HEK293T (cell line): Measurements from ENCODE around the gene ZMAT5.

Source experiments
- CTCF ChIA-PET: fragments of 350-600 bp; formaldehyde crosslinking; extraction: SDS; loops from one replicate; lab custom pipeline; 2021; ENCODE audit warnings: antibody characterized with exemption, inconsistent platforms; lab: Yijun Ruan, JAX
- POLR2A ChIA-PET: fragments of 350-600 bp; formaldehyde crosslinking; extraction: SDS; loops from one replicate; lab custom pipeline; 2020; ENCODE audit warnings: antibody characterized with exemption, inconsistent platforms; lab: Yijun Ruan, JAX
- DNase-seq: peaks from one replicate; pipeline ENCODE4 v3.0.0; 2012; ENCODE audit warnings: mixed read lengths; ENCODE audit errors: extremely low spot score
- ARNT ChIP-seq: fragments of 450-650 bp; IDR thresholded peaks from 2 replicates; pipeline ENCODE4 v1.6.1; 2017; ENCODE audit warnings: mild to moderate bottlenecking
- BHLHE40 ChIP-seq: fragments of 450-650 bp; IDR thresholded peaks from 2 replicates; pipeline ENCODE4 v1.6.1; 2016; ENCODE audit warnings: mild to moderate bottlenecking, moderate library complexity, borderline replicate concordance
- CTBP1 ChIP-seq: fragments of 450-650 bp; IDR thresholded peaks from 2 replicates; pipeline ENCODE4 v1.6.1; 2016; ENCODE audit warnings: borderline replicate concordance
- ELF4 ChIP-seq: fragments of 450-650 bp; IDR thresholded peaks from 2 replicates; pipeline ENCODE4 v1.6.1; 2017; ENCODE audit warnings: antibody characterized with exemption
- FOXA1 ChIP-seq: fragments of 450-650 bp; IDR thresholded peaks from 2 replicates; pipeline ENCODE4 v1.6.1; 2016; ENCODE audit warnings: mild to moderate bottlenecking
- FOXK2 ChIP-seq: fragments of 450-650 bp; IDR thresholded peaks from 2 replicates; pipeline ENCODE4 v1.6.1; 2016; ENCODE audit warnings: mild to moderate bottlenecking
- FOXM1 ChIP-seq: fragments of 450-650 bp; IDR thresholded peaks from 2 replicates; pipeline ENCODE4 v1.6.1; 2017; ENCODE audit warnings: mild to moderate bottlenecking, borderline replicate concordance
- HDGF ChIP-seq: fragments of 450-650 bp; IDR thresholded peaks from 2 replicates; pipeline ENCODE4 v1.6.1; 2017; ENCODE audit warnings: antibody characterized with exemption, borderline replicate concordance
- L3MBTL2 ChIP-seq: fragments of 450-650 bp; conservative IDR thresholded peaks from 2 replicates; pipeline ENCODE4 v1.6.1; 2016; ENCODE audit warnings: mild to moderate bottlenecking
- LEF1 ChIP-seq: fragments of 450-650 bp; IDR thresholded peaks from 2 replicates; pipeline ENCODE4 v1.6.1; 2017; ENCODE audit warnings: mild to moderate bottlenecking, borderline replicate concordance
- NFRKB ChIP-seq: fragments of 450-650 bp; IDR thresholded peaks from 2 replicates; pipeline ENCODE4 v1.6.1; 2016; ENCODE audit warnings: mild to moderate bottlenecking, moderate library complexity
- SP1 ChIP-seq: fragments of 450-650 bp; IDR thresholded peaks from 2 replicates; pipeline ENCODE4 v1.6.1; 2017
- SUZ12 ChIP-seq: fragments of 450-650 bp; IDR thresholded peaks from 2 replicates; pipeline ENCODE4 v1.6.1; 2016; ENCODE audit warnings: mild to moderate bottlenecking
- TARDBP ChIP-seq: fragments of 450-650 bp; IDR thresholded peaks from 2 replicates; pipeline ENCODE4 v1.6.1; 2016
- ZNF384 ChIP-seq: fragments of 450-650 bp; IDR thresholded peaks from 2 replicates; pipeline ENCODE4 v1.6.1; 2016
- TF ChIP-seq, protein P1 (sequence below): fragments of 450-650 bp; IDR thresholded peaks from 2 replicates; pipeline ENCODE4 v1.6.1; 2016

Gene ZMAT5

GRCh38 chr22:29702000-29702930, 64.5 kb downstream of the ZMAT5 start:
- TF ChIP-seq SUZ12 (no peak), ARNT (no peak), BHLHE40 (no peak), LEF1 (no peak), FOXM1 (no peak), NFRKB (no peak), ELF4 (no peak), TARDBP (no peak), FOXA1 (no peak), HDGF (no peak), CTBP1 (no peak), L3MBTL2 (no peak), ZNF384 (no peak), FOXK2 (no peak), SP1 (no peak)
- TF ChIP-seq, protein P1, sequence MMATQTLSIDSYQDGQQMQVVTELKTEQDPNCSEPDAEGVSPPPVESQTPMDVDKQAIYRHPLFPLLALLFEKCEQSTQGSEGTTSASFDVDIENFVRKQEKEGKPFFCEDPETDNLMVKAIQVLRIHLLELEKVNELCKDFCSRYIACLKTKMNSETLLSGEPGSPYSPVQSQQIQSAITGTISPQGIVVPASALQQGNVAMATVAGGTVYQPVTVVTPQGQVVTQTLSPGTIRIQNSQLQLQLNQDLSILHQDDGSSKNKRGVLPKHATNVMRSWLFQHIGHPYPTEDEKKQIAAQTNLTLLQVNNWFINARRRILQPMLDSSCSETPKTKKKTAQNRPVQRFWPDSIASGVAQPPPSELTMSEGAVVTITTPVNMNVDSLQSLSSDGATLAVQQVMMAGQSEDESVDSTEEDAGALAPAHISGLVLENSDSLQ = no peak
- ChIA-PET CTCF (interaction anchor here (0.6 to 2.7 kb wide), 3 partner anchors 13 to 362 kb away, joined by 3 to 14 read pairs (median 6); no protein-coding TSS in a partner anchor), POLR2A (interaction anchor here (0.6 kb wide), 1 partner anchor 172 kb away, joined by 5 read pairs; no protein-coding TSS in a partner anchor)
- no peak for DNase-seq

- ChIA-PET CTCF (interaction anchor here (0.6 to 2.7 kb wide), 2 partner anchors 12 to 363 kb away, joined by 3 to 14 read pairs; no protein-coding TSS in a partner anchor), POLR2A (interaction anchor here (0.6 to 1.1 kb wide), 2 partner anchors 12 to 172 kb away, joined by 3 to 5 read pairs; no protein-coding TSS in a partner anchor)
- no peak for TF ChIP-seq ELF4
- TF ChIP-seq, protein P1 = no peak
- TF ChIP-seq LEF1 = no peak
- no peak for TF ChIP-seq TARDBP
- no peak for TF ChIP-seq HDGF
- no peak for TF ChIP-seq ARNT
- TF ChIP-seq CTBP1 = no peak
- no peak for TF ChIP-seq SUZ12
- no peak for TF ChIP-seq FOXM1
- TF ChIP-seq ZNF384 = no peak
- DNase-seq = peak; percentile 54
These were observed 65.4 kb downstream of the ZMAT5 start for GRCh38 chr22:29701155-29701999.

DNA sequence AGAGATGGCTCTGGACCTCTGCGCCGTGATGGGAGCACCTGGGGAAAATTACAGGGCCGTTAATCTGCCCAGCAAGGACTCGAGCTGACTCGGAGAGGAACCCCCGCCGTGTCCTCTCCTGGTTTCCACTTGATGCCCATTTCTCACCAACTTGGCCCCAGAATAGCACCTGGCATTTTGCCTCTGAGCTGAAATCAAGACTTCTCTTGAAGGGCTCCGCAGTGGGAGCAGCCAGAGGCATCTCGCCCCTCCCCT, 66.0 kb downstream of the ZMAT5 start:
- no peak for DNase-seq
- POLR2A ChIA-PET = interaction anchor here (1.1 kb wide), 1 partner anchor 11 kb away, joined by 3 read pairs; no protein-coding TSS in a partner anchor
- TF ChIP-seq ZNF384 (no peak), CTBP1 (no peak), ELF4 (no peak), FOXK2 (no peak), LEF1 (no peak), ARNT (no peak), FOXA1 (no peak)
- CTCF ChIA-PET = interaction anchor here (2.7 kb wide), 1 partner anchor 12 kb away, joined by 14 read pairs; no protein-coding TSS in a partner anchor

GRCh38 chr22:29700206-29700899, 66.5 kb downstream of the ZMAT5 start:
- no peak for DNase-seq
- ChIA-PET POLR2A (interaction anchor here (1.1 kb wide), 1 partner anchor 11 kb away, joined by 3 read pairs; no protein-coding TSS in a partner anchor), CTCF (interaction anchor here (2.7 kb wide), 1 partner anchor 11 kb away, joined by 14 read pairs; no protein-coding TSS in a partner anchor)
- TF ChIP-seq FOXA1 (no peak), ELF4 (no peak), TARDBP (no peak), CTBP1 (no peak), SP1 (no peak), SUZ12 (no peak), BHLHE40 (no peak)

DNA sequence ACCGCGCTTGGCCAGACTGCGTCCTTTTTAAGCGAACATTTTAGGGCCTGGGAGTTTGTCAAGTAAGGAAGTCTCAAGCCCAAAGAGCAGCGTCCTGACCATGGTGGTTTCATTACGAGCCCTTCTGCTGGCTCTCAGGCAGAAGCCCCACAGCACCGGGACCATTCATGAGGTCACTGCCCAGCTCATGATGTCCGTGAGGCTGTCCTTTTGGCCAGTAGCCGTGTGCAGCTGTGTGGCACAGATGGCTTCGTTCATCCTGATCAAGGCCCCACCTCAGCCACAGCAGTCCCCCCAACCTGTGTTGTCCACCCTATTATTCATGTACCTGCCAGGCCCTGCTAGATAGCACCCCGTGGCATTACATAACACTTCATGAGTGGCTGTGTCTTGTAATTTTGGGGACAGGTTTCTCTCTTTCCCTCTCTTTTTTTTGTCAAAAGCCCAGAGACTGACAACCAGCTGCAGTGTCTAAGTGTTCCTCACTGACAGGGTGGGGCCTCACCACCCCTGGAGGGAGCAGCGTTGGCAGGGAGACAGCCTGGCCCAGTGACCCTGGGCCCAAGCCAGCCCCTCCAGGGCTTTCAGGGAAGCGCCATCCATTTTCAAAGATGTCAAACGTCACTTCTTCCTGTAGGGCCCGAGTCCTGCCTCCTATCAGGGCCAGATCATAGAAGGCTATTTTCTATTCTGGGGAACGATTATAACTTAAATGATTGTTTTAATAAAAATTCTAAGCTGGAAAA, 68.8 kb downstream of the ZMAT5 start:
- TF ChIP-seq CTBP1 = no peak
- no peak for TF ChIP-seq ELF4
- TF ChIP-seq HDGF = no peak
- TF ChIP-seq, protein P1 = no peak
- no peak for TF ChIP-seq NFRKB
- TF ChIP-seq LEF1 = no peak
- no peak for TF ChIP-seq ARNT
- CTCF ChIA-PET = interaction anchor here (1.6 kb wide), 1 partner anchor 8 kb away, joined by 9 read pairs; no protein-coding TSS in a partner anchor
- DNase-seq = no peak
- POLR2A ChIA-PET = no interaction called here
